ENCODE results near the gene TNS1. TPM values are rescaled to one million over a fixed set of nuclear protein-coding genes. Genes with fewer than 3 reads are reported as not detected.

Gene TNS1
- total RNA-seq, 2 donors from 2014 or later, result 168 to 174 TPM

DNA sequence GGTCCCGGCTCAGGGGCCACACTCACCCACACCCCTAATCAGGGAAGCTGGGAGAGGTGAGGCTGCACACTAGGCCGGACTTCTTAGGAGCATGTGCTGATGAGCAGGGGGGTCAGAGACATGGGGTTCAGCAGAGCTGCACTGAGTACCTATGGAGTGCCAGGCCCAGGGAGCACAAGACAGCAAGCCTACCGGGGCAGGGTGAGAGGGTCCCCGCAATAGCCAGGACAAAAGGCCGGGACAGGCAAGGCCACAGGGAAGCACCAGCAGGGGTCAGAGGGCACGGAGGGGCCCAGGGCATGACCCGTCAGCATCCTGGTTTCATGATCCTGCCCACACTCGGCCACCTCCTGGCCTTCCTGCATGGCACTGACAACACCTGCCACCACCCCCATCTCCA, 73.5 kb downstream of the TNS1 start:
- intact Hi-C loops (cut with DNase I), result no loop called here
- H3K4me1 ChIP-seq, result peaks cover 89% of the 10 kb centered on the region

GRCh38 chr2:217928324-217929181, 74.2 kb downstream of the TNS1 start:
- Histone ChIP-seq H3K9me3 (no peaks in the 10 kb centered on the region), H3K27me3 (no peaks in the 10 kb centered on the region), H3K36me3 (replicated peaks in 1 of 2; ENCODE audit: insufficient read depth in 1 of 2, low read depth in 2 of 2) (no peaks in the 10 kb centered on the region), H3K4me1 (peaks cover 89% of the 10 kb centered on the region), H3K4me3 (no peak overlapping the region), H3K27ac (peak overlapping the region; percentile 37 to 81 (median 76))
- WGBS, 2 donors, result 28 to 37% methylated on average over 7 of the region's 7 CpGs
- ATAC-seq (peak; percentile 6), DNase-seq (peak in 1 of 4 donors; percentile 25)
- TF ChIP-seq, protein P1, sequence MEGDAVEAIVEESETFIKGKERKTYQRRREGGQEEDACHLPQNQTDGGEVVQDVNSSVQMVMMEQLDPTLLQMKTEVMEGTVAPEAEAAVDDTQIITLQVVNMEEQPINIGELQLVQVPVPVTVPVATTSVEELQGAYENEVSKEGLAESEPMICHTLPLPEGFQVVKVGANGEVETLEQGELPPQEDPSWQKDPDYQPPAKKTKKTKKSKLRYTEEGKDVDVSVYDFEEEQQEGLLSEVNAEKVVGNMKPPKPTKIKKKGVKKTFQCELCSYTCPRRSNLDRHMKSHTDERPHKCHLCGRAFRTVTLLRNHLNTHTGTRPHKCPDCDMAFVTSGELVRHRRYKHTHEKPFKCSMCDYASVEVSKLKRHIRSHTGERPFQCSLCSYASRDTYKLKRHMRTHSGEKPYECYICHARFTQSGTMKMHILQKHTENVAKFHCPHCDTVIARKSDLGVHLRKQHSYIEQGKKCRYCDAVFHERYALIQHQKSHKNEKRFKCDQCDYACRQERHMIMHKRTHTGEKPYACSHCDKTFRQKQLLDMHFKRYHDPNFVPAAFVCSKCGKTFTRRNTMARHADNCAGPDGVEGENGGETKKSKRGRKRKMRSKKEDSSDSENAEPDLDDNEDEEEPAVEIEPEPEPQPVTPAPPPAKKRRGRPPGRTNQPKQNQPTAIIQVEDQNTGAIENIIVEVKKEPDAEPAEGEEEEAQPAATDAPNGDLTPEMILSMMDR (IDR thresholded peaks at IDR 0.05), result no peak
- TF ChIP-seq POLR2A (IDR thresholded peaks at IDR 0.05), result no peak
- intact Hi-C loops (cut with DNase I), result no loop called here

More for the DNA sequence above, 73.5 kb downstream of the TNS1 start:
- ATAC-seq (no peak), DNase-seq (no peak)
- H3K9me3 ChIP-seq, result no peaks in the 10 kb centered on the region
- 48 to 50% methylated on average over 6 to 7 of the region's 8 CpGs for WGBS, 2 donors
- H3K27me3 ChIP-seq, result no peaks in the 10 kb centered on the region
- H3K4me3 ChIP-seq, result no peak overlapping the region
- no peaks in the 10 kb centered on the region for H3K36me3 ChIP-seq (replicated peaks in 1 of 2; ENCODE audit: insufficient read depth in 1 of 2, low read depth in 2 of 2)
- TF ChIP-seq POLR2A (IDR thresholded peaks at IDR 0.05), result no peak
- TF ChIP-seq, protein P1 (IDR thresholded peaks at IDR 0.05), result no peak
- peak overlapping the region; percentile 37 to 81 (median 76) for H3K27ac ChIP-seq

GRCh38 chr2:217927601-217928323, 75.0 kb downstream of the TNS1 start:
- DNase-seq (no peak), ATAC-seq (no peak)
- WGBS, 2 donors, result 69 to 83% methylated on average over 1 to 2 of the region's 2 CpGs
- Histone ChIP-seq H3K27me3 (no peaks in the 10 kb centered on the region), H3K4me3 (no peak overlapping the region), H3K36me3 (replicated peaks in 1 of 2; ENCODE audit: insufficient read depth in 1 of 2, low read depth in 2 of 2) (no peaks in the 10 kb centered on the region), H3K4me1 (peaks cover 89% of the 10 kb centered on the region), H3K27ac (peak overlapping the region; percentile 37 to 81 (median 76)), H3K9me3 (no peaks in the 10 kb centered on the region)
- TF ChIP-seq POLR2A (IDR thresholded peaks at IDR 0.05), result no peak
- TF ChIP-seq, protein P1 (IDR thresholded peaks at IDR 0.05), result no peak
- intact Hi-C loops (cut with DNase I), result no loop called here

GRCh38 chr2:217926801-217927200, 76.0 kb downstream of the TNS1 start:
- no peak for ATAC-seq
- DNase-seq, result no peak
- intact Hi-C loops (cut with DNase I), result no loop called here

More at GRCh38 chr2:217926801-217927200, 76.0 kb downstream of the TNS1 start:
- no peak overlapping the region for H3K4me3 ChIP-seq
- 79 to 100% methylated on average over 1 to 2 of the region's 2 CpGs for WGBS, 2 donors
- no peaks in the 10 kb centered on the region for H3K9me3 ChIP-seq
- TF ChIP-seq, protein P1 (IDR thresholded peaks at IDR 0.05), result no peak
- TF ChIP-seq POLR2A (IDR thresholded peaks at IDR 0.05), result no peak
- no peaks in the 10 kb centered on the region for H3K36me3 ChIP-seq (replicated peaks in 1 of 2; ENCODE audit: insufficient read depth in 1 of 2, low read depth in 2 of 2)
- H3K4me1 ChIP-seq, result peaks cover 89% of the 10 kb centered on the region
- no peaks in the 10 kb centered on the region for H3K27me3 ChIP-seq
- H3K27ac ChIP-seq, result peak overlapping the region in 3 of 4 donors; percentile 73 to 81 (median 78)
